A549 (cell line): ENCODE results near the gene KRT84. TPM values are rescaled to one million over a fixed set of nuclear protein-coding genes. Genes with fewer than 3 reads are reported as not detected.

Experiments used
- ATAC-seq, 2 experiments: fragments of 200-7000 bp in 1 of 2; fragments of >200 bp in 1 of 2; cut with Nextera tagmentation in 1 of 2; cut with Tn5 transposase in 1 of 2; 3 replicates each; pipeline versions ENCODE4 v1.8.0 to v1.9.1; 2018 to 2020; ENCODE audit warnings: mild to moderate bottlenecking in 1 of 2, moderate library complexity in 1 of 2
- CTCF ChIA-PET: fragments of 300-600 bp; sonication (Branson Sonifier 250); formaldehyde crosslinking; extraction: SDS; loops from one replicate; lab custom pipeline; 2021; ENCODE audit warnings: antibody characterized with exemption, inconsistent platforms; lab: Yijun Ruan, JAX
- POLR2A ChIA-PET: fragments of 350-600 bp; formaldehyde crosslinking; extraction: SDS; loops from one replicate; lab custom pipeline; 2021; ENCODE audit warnings: antibody characterized with exemption, inconsistent platforms; lab: Yijun Ruan, JAX
- DNase-seq, 2 experiments: peaks; one replicate each; pipeline versions ENCODE4 v3.0.0 to v3.0.0-alpha.2; 2011 to 2016; ENCODE audit warnings: low read depth in 1 of 2, low spot score in 1 of 2
- FAIRE-seq: peaks from 2 replicates; lab custom pipeline; 2011; peaks lifted over from hg19 to GRCh38; lab: Jason Lieb, UNC
- H3K27ac ChIP-seq, 2 experiments: fragments of >200 bp; sonication (Bioruptor Twin); formaldehyde crosslinking; 3 replicates each; pipeline ENCODE4 v1.5.1; 2016 to 2017
- H3K4me1 ChIP-seq: fragments of >200 bp; sonication (Bioruptor Twin); formaldehyde crosslinking; 3 replicates; pipeline ENCODE4 v1.6.1; 2016
- H3K4me2 ChIP-seq: fragments of >200 bp; sonication (Bioruptor Twin); formaldehyde crosslinking; 3 replicates; pipeline ENCODE4 v1.6.1; 2016
- H3K4me3 ChIP-seq: fragments of >200 bp; sonication (Bioruptor Twin); formaldehyde crosslinking; 3 replicates; pipeline ENCODE4 v1.5.1; 2016
- H3K9me3 ChIP-seq: fragments of >200 bp; sonication (Bioruptor Twin); formaldehyde crosslinking; 3 replicates; pipeline ENCODE4 v1.6.1; 2016
- CBX2 ChIP-seq: fragments of 200-600 bp; sonication (generic); IDR thresholded peaks from 2 replicates; pipeline ENCODE4 v1.6.1; 2016; ENCODE audit warnings: low read depth, mild to moderate bottlenecking, borderline replicate concordance
- CBX8 ChIP-seq: fragments of 200-600 bp; sonication (generic); IDR thresholded peaks from 2 replicates; pipeline ENCODE4 v1.6.1; 2016
- CEBPB ChIP-seq, 2 experiments: fragments of >200 bp in 1 of 2; sonication (Bioruptor Twin) in 1 of 2; formaldehyde crosslinking in 1 of 2; IDR thresholded peaks; 2 replicates each; pipeline ENCODE4 v1.6.1; 2012 to 2016
- EHF ChIP-seq: fragments of 250-450 bp; sonication (Bioruptor Pico); IDR thresholded peaks from 2 replicates; pipeline ENCODE4 v1.5.0; 2020; ENCODE audit warnings: mild to moderate bottlenecking
- EHMT2 ChIP-seq: fragments of 200-600 bp; sonication (generic); IDR thresholded peaks from 2 replicates; pipeline ENCODE4 v1.6.1; 2016; ENCODE audit warnings: antibody characterized with exemption, low read depth, mild to moderate bottlenecking, moderate library complexity
- EP300 ChIP-seq, 2 experiments: fragments of >200 bp; sonication (Bioruptor Twin); formaldehyde crosslinking; IDR thresholded peaks; 2 replicates in 1 of 2; 3 replicates in 1 of 2; pipeline ENCODE4 v1.6.1; 2016 to 2017
- HDAC2 ChIP-seq: fragments of 200-600 bp; sonication (generic); IDR thresholded peaks from 2 replicates; pipeline ENCODE4 v1.6.1; 2016
- HOXB13 ChIP-seq: fragments of 250-450 bp; sonication (Bioruptor Pico); IDR thresholded peaks from 2 replicates; pipeline ENCODE4 v1.5.0; 2020; ENCODE audit warnings: low read depth, mild to moderate bottlenecking, moderate library complexity
- JUNB ChIP-seq: fragments of >200 bp; sonication (Bioruptor Twin); formaldehyde crosslinking; IDR thresholded peaks from 2 replicates; pipeline ENCODE4 v1.6.1; 2016
- MAFK ChIP-seq: fragments of 450-650 bp; IDR thresholded peaks from 2 replicates; pipeline ENCODE4 v1.6.1; 2014; ENCODE audit not compliant: partially characterized antibody
- MAZ ChIP-seq: fragments of 150-350 bp; IDR thresholded peaks from 2 replicates; pipeline ENCODE4 v1.6.1; 2014; ENCODE audit warnings: antibody characterized with exemption, low read depth, low read length, borderline replicate concordance
- POLR2A ChIP-seq: IDR thresholded peaks from 2 replicates; pipeline ENCODE4 v1.6.1; 2012; ENCODE audit warnings: mild to moderate bottlenecking, low read length
- RAD21 ChIP-seq, 2 experiments: fragments of >200 bp in 1 of 2; sonication (Bioruptor Twin) in 1 of 2; formaldehyde crosslinking in 1 of 2; IDR thresholded peaks in 1 of 2; conservative IDR thresholded peaks in 1 of 2; 2 replicates in 1 of 2; 3 replicates in 1 of 2; pipeline ENCODE4 v1.6.1; 2012 to 2018; ENCODE audit warnings: inconsistent platforms in 1 of 2
- RCOR1 ChIP-seq: fragments of 150-350 bp; IDR thresholded peaks from 2 replicates; pipeline ENCODE4 v1.6.1; 2014; ENCODE audit warnings: antibody characterized with exemption, low read length, low read depth
- RFX5 ChIP-seq: fragments of 450-650 bp; IDR thresholded peaks from 2 replicates; pipeline ENCODE4 v1.7.1; 2014; ENCODE audit warnings: antibody characterized with exemption, mild to moderate bottlenecking, moderate library complexity
- RNF2 ChIP-seq: fragments of 200-600 bp; sonication (generic); IDR thresholded peaks from 2 replicates; pipeline ENCODE4 v1.6.1; 2016; ENCODE audit warnings: low read depth, mild to moderate bottlenecking, antibody characterized with exemption, moderate library complexity, borderline replicate concordance
- SMC3 ChIP-seq: fragments of >200 bp; sonication (Bioruptor Twin); formaldehyde crosslinking; IDR thresholded peaks from 3 replicates; pipeline ENCODE4 v1.6.1; 2018; ENCODE audit warnings: inconsistent platforms
- SREBF2 ChIP-seq: fragments of 450-650 bp; IDR thresholded peaks from 2 replicates; pipeline ENCODE4 v1.6.1; 2014; ENCODE audit warnings: mild to moderate bottlenecking, moderate library complexity
- TP53 ChIP-seq: fragments of 250-450 bp; sonication (Bioruptor Pico); IDR thresholded peaks from 2 replicates; pipeline ENCODE4 v1.5.0; 2021; ENCODE audit warnings: mild to moderate bottlenecking, moderate library complexity
- ZC3H11A ChIP-seq: fragments of 450-650 bp; IDR thresholded peaks from 2 replicates; pipeline ENCODE4 v1.6.1; 2014; ENCODE audit warnings: antibody characterized with exemption, mild to moderate bottlenecking
- ZFP36 ChIP-seq: fragments of 450-650 bp; IDR thresholded peaks from 2 replicates; pipeline ENCODE4 v1.6.1; 2014; ENCODE audit warnings: borderline replicate concordance; ENCODE audit not compliant: partially characterized antibody
- WGBS: methylation state at CpG from one replicate; pipeline ENCODE4 v1.1.6; 2017; ENCODE audit errors: missing lambda C conversion rate; 5-methylcytosine and 5-hydroxymethylcytosine counted together
- polyA plus RNA-seq, 4 experiments: library from polyadenylated mRNA; depleted of rRNA in 3 of 4; stranded (reverse); fragments of >200 nt; fragmentation: RNase III in 1 of 4; extraction: RNeasy Plus Mini Kit Qiagen cat#74134 plus additional on column Dnase treatment in 1 of 4; gene quantifications; 2 replicates in 3 of 4; 3 replicates in 1 of 4; pipeline ENCODE4 v1.2.3, GENCODE V29; 2011 to 2017
- TF ChIP-seq, protein P1 (sequence below): fragments of >200 bp; sonication (Bioruptor Twin); formaldehyde crosslinking; IDR thresholded peaks from 3 replicates; pipeline ENCODE4 v1.5.1; 2016
- TF ChIP-seq, protein P2 (sequence below): fragments of 450-650 bp; IDR thresholded peaks from 2 replicates; pipeline ENCODE4 v1.6.1; 2014; ENCODE audit warnings: antibody characterized with exemption
- TF ChIP-seq, protein P3 (sequence below): fragments of >200 bp; sonication (Bioruptor Twin); formaldehyde crosslinking; IDR thresholded peaks from 3 replicates; pipeline ENCODE4 v1.6.1; 2016
- TF ChIP-seq, protein P4 (sequence below): fragments of 150-350 bp; IDR thresholded peaks from 2 replicates; pipeline ENCODE4 v1.6.1; 2014; ENCODE audit warnings: low read depth, mild to moderate bottlenecking, low read length
- TF ChIP-seq, protein P5 (sequence below): IDR thresholded peaks from 2 replicates; pipeline ENCODE4 v1.6.1; 2012; ENCODE audit warnings: low read depth, borderline replicate concordance
- TF ChIP-seq, protein P6 (sequence below): fragments of 200-600 bp; sonication (generic); IDR thresholded peaks from 2 replicates; pipeline ENCODE4 v1.6.1; 2016; ENCODE audit warnings: antibody characterized with exemption, mild to moderate bottlenecking, moderate library complexity

KRT84 gene
- polyA plus RNA-seq, 2 of the 4 experiments (the other 2 are of a cell fraction), result not detected

DNA sequence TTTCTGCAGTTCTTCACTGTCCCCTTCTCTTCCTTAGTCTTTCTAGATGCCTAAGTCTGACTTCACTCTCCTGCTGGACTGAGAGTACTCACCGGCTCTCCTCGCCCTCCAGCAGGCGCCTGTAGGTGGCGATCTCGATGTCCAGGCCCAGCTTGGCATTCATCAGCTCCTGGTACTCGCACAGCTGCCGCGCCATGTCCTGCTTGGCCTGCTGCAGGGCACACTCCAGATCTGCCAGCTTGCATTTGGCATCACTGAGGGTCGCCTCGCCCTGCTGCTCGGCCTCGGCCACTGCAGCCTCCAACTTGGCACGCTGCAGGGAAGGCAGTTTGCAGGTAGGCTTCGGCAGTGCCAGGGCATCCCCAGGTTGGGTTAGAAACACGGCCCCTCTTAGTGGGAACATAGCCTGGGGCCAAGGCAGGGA, 5.2 kb downstream of the KRT84 start:
- FAIRE-seq (no peak), DNase-seq (peak; percentile 52 to 66), ATAC-seq (peak; percentile 65 to 92; a peak in 5 of 6 replicates)
- CTCF ChIA-PET, result interaction anchor here (0.6 to 46.1 kb wide), 22 partner anchors 8 to 493 kb away, joined by 3 to 1221 read pairs (median 4); no protein-coding TSS in a partner anchor
- POLR2A ChIA-PET, result no interaction called here
- Histone ChIP-seq H3K4me1 (no peaks in the 10 kb centered on the region), H3K27ac (no peak overlapping the region), H3K9me3 (no peaks in the 10 kb centered on the region), H3K4me3 (no peak overlapping the region), H3K4me2 (no peak overlapping the region)
- WGBS, result 60% methylated on average over 14 of the region's 15 CpGs
- peak; percentile 5 for TF ChIP-seq MAFK
- TF ChIP-seq CBX8, result no peak
- TF ChIP-seq RFX5, result no peak
- no peak for TF ChIP-seq ZC3H11A
- no peak for TF ChIP-seq JUNB
- TF ChIP-seq EHF, result no peak
- TF ChIP-seq, protein P1, sequence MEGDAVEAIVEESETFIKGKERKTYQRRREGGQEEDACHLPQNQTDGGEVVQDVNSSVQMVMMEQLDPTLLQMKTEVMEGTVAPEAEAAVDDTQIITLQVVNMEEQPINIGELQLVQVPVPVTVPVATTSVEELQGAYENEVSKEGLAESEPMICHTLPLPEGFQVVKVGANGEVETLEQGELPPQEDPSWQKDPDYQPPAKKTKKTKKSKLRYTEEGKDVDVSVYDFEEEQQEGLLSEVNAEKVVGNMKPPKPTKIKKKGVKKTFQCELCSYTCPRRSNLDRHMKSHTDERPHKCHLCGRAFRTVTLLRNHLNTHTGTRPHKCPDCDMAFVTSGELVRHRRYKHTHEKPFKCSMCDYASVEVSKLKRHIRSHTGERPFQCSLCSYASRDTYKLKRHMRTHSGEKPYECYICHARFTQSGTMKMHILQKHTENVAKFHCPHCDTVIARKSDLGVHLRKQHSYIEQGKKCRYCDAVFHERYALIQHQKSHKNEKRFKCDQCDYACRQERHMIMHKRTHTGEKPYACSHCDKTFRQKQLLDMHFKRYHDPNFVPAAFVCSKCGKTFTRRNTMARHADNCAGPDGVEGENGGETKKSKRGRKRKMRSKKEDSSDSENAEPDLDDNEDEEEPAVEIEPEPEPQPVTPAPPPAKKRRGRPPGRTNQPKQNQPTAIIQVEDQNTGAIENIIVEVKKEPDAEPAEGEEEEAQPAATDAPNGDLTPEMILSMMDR, result peak; percentile 53
- no peak for TF ChIP-seq MAZ
- TF ChIP-seq SREBF2, result no peak
- TF ChIP-seq, protein P2, sequence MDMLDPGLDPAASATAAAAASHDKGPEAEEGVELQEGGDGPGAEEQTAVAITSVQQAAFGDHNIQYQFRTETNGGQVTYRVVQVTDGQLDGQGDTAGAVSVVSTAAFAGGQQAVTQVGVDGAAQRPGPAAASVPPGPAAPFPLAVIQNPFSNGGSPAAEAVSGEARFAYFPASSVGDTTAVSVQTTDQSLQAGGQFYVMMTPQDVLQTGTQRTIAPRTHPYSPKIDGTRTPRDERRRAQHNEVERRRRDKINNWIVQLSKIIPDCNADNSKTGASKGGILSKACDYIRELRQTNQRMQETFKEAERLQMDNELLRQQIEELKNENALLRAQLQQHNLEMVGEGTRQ, result no peak
- no peak for TF ChIP-seq HOXB13
- TF ChIP-seq EHMT2, result no peak
- TF ChIP-seq CEBPB (IDR thresholded peaks at IDR 0.05), result no peak
- no peak for TF ChIP-seq TP53 (CRISPR knock-in tag)
- no peak for TF ChIP-seq RCOR1
- TF ChIP-seq EP300 (IDR thresholded peaks at IDR 0.05), result no peak
- TF ChIP-seq CBX2, result no peak
- TF ChIP-seq HDAC2, result no peak
- TF ChIP-seq, protein P3, sequence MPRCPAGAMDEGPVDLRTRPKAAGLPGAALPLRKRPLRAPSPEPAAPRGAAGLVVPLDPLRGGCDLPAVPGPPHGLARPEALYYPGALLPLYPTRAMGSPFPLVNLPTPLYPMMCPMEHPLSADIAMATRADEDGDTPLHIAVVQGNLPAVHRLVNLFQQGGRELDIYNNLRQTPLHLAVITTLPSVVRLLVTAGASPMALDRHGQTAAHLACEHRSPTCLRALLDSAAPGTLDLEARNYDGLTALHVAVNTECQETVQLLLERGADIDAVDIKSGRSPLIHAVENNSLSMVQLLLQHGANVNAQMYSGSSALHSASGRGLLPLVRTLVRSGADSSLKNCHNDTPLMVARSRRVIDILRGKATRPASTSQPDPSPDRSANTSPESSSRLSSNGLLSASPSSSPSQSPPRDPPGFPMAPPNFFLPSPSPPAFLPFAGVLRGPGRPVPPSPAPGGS, result no peak
- TF ChIP-seq RAD21 (conservative IDR thresholded peaks at IDR 0.05 in 1 of 2, IDR thresholded peaks at IDR 0.05 in 1 of 2), result peak; percentile 52 to 65; a peak in 3 of 5 replicates
- no peak for TF ChIP-seq POLR2A
- TF ChIP-seq, protein P4, sequence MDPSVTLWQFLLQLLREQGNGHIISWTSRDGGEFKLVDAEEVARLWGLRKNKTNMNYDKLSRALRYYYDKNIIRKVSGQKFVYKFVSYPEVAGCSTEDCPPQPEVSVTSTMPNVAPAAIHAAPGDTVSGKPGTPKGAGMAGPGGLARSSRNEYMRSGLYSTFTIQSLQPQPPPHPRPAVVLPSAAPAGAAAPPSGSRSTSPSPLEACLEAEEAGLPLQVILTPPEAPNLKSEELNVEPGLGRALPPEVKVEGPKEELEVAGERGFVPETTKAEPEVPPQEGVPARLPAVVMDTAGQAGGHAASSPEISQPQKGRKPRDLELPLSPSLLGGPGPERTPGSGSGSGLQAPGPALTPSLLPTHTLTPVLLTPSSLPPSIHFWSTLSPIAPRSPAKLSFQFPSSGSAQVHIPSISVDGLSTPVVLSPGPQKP, result no peak
- TF ChIP-seq SMC3, result peak; percentile 50

DNA sequence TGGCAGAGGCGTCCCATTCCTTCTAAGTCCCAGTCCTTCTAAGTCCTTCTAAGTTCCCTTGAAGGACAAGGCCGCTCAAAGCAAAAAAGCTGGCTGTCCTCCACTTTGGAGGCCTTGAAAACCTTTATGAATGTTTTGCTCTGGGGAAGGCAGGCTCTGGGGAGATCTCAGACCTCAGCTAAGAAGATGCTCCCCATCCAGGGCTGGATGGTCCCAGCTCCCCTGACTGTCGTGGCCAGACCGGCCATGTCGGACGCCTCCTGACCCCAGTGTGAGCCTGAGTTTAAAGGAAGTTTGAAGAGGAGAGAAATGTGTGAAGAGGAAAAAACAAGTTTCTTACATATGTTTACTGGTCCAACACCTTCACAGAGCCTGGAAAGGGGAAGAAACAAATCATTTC, 5.9 kb downstream of the KRT84 start:
- POLR2A ChIA-PET, result no interaction called here
- 0 out of 6 replicates have a peak, but pooled peaks of 1 of the 2 experiments have one; percentile 19 for ATAC-seq
- FAIRE-seq, result no peak
- Histone ChIP-seq H3K4me2 (no peak overlapping the region), H3K4me3 (no peak overlapping the region), H3K9me3 (no peaks in the 10 kb centered on the region), H3K27ac (no peak overlapping the region), H3K4me1 (no peaks in the 10 kb centered on the region)
- CTCF ChIA-PET, result interaction anchor here (0.7 to 46.1 kb wide), 19 partner anchors 10 to 494 kb away, joined by 3 to 1221 read pairs (median 5); no protein-coding TSS in a partner anchor
- no peak for DNase-seq
- 89% methylated on average over 6 of the region's 6 CpGs for WGBS
- no peak for TF ChIP-seq SMC3
- no peak for TF ChIP-seq ZFP36
- TF ChIP-seq, protein P5, sequence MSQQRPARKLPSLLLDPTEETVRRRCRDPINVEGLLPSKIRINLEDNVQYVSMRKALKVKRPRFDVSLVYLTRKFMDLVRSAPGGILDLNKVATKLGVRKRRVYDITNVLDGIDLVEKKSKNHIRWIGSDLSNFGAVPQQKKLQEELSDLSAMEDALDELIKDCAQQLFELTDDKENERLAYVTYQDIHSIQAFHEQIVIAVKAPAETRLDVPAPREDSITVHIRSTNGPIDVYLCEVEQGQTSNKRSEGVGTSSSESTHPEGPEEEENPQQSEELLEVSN, result no peak
- TF ChIP-seq RNF2, result no peak
- TF ChIP-seq RAD21 (conservative IDR thresholded peaks at IDR 0.05 in 1 of 2, IDR thresholded peaks at IDR 0.05 in 1 of 2), result no peak
- TF ChIP-seq, protein P6, sequence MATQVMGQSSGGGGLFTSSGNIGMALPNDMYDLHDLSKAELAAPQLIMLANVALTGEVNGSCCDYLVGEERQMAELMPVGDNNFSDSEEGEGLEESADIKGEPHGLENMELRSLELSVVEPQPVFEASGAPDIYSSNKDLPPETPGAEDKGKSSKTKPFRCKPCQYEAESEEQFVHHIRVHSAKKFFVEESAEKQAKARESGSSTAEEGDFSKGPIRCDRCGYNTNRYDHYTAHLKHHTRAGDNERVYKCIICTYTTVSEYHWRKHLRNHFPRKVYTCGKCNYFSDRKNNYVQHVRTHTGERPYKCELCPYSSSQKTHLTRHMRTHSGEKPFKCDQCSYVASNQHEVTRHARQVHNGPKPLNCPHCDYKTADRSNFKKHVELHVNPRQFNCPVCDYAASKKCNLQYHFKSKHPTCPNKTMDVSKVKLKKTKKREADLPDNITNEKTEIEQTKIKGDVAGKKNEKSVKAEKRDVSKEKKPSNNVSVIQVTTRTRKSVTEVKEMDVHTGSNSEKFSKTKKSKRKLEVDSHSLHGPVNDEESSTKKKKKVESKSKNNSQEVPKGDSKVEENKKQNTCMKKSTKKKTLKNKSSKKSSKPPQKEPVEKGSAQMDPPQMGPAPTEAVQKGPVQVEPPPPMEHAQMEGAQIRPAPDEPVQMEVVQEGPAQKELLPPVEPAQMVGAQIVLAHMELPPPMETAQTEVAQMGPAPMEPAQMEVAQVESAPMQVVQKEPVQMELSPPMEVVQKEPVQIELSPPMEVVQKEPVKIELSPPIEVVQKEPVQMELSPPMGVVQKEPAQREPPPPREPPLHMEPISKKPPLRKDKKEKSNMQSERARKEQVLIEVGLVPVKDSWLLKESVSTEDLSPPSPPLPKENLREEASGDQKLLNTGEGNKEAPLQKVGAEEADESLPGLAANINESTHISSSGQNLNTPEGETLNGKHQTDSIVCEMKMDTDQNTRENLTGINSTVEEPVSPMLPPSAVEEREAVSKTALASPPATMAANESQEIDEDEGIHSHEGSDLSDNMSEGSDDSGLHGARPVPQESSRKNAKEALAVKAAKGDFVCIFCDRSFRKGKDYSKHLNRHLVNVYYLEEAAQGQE, result no peak
- TF ChIP-seq RFX5, result no peak
- TF ChIP-seq, protein P2, result no peak
